ENCODE results near the gene ABCC10.
"Not testable (repeated sequence)": the region's sequence is repeated elsewhere in the genome, so short reads cannot be mapped to it uniquely, and the experiment has no call there.

ABCC10 gene

DNA sequence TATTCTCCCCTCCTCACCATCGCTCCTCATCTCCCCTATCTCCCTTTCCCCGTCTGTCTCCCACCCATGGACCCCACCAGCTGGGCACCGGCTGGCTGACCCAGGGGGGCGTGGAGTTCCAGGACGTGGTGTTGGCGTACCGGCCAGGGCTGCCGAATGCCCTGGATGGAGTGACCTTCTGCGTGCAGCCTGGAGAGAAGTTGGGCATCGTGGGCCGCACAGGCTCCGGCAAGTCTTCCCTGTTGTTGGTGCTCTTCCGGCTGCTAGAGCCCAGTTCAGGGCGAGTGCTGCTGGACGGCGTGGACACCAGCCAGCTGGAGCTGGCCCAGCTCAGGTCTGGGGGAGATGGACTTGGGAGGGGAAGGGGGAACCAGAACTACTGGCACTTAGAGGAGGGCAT, 20.3 kb downstream of the ABCC10 start:
- DNase-seq: no peak

DNA sequence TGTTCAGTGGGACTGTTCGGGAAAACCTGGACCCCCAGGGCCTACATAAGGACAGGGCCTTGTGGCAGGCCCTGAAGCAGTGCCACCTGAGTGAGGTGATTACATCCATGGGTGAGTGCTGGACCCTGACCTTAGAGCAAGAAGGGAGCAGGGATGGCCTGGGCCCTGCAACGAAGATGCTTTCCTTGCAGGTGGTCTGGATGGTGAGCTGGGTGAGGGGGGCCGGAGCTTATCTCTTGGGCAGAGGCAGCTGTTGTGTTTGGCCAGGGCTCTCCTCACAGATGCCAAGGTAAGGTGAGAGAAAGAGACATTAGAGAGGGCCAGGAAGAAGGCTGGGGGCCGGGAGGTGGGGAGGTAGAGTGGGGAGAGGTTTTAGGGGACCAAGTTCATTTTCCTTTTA, 21.6 kb downstream of the ABCC10 start:
- DNase-seq: no peak

DNA sequence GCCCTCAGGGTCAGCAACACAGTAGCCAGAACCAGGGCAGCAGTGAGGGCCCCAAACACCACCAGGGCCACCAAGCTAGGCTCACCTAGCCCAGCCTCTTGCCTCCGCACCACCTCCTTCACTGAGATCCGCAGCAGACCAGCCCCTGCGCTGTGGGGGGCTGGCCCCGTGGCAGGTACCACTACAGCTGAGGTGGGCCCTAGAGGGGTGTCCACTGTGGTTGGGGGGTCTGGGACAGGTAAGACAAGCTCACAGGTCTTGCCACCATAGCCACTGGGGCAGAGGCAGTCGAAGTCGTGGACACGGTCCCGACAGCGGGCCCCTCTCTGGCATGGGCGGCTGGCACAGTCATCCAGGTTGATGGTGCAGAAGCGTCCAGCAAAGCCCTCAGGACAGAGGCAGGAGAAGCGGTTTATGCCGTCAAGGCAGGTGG, 23.4 kb downstream of the ABCC10 start:
- DNase-seq: no peak

DNA sequence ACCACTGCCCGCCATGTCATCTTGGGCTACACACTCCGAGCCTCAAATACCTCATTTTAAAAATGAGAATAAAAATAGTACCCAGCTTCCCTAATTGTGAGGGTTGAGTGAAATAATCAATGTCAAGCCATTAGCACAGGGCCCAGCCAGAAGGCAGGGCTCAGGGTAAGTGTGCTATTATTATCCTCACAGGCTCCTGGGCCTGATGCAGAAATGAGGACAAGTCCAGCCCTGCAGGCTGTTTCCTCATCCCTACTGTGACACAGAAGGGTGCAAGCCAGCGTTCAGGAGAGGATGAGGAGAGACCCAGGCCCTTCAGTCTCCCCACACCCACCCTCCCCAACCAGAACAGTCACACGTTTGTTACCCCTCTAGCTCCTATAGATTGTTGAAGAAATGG, 24.0 kb downstream of the ABCC10 start:
- no peak for DNase-seq

DNA sequence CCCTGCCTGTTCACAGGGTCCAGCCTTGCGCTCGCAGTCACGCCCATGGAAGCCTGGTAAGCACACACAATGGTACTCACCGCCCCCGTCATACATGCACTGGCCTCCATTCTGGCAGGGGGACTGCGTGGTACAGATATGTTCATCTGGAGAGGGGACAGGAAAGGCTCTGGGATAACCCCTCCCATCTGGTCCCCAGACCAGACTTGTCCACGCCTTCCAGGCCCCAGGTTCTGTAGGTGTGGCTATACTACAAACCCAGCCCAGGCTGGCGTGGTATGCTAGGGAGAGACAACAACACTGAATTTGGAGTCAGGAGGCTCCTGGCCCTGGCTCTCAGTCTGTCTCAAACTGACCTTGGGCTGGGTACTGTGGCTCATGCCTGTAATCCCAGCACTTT, 24.6 kb downstream of the ABCC10 start:
- DNase-seq: no peak

DNA sequence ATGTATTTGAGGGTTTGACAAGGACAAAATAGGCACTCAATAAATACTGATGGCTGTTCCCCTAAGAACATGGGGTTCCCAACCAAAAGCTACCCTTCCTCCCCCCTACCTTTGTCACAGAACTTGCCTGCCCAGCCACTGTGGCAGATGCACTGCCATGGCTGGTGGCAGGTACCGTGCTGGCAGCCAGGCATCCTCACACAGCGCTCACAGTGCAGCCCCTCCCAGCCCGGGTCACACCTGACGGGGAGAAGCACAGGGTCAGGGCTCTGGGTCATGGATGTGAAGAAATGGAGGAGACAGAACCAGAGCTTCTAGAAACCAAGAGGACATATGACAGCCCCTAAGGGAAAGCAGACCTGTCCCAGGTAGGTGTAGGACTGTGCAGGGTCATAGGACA, 25.6 kb downstream of the ABCC10 start:
- DNase-seq: no peak

DNA sequence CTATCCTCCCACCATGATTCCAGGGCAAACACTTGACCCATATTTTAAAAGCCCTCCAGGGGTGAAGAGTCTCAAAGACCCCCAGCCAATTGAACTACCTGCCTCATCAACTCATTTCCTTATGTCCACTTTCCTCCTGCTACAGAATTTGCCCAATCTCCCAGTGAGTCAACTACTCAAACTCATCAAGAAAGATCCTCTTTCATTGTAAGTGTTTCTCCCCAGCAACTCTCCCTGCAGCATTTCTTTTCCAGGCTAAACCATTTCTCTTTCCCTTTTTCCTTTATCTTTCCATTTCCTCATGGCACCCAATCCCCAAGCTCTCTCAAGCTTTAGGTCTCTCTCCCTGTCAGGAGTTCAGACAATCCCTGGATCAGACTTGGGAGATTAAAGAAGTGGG, 26.5 kb downstream of the ABCC10 start:
- no peak for DNase-seq

DNA sequence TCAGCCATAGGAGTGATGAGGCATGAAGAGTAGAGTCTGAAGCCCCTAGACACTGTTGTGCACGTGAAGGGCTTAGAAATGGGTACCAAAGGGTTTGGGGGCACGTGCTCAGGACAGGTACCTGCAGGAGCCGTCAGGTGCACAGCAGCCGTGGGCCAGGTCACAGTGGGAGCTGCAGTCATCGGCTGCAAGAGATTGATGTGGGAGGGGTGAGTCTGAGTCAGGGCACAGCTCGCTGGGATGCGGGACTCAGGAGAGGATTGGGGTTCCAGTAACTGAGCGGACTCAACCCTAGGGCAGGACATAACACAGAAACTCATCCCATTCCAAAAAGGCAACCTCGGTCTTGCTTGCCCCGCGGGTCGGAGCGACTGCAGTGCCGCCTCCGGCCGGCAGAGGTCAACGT, 27.0 kb downstream of the ABCC10 start:
- peak in 6 of 14 donors; percentile 13 to 69 (median 63) for DNase-seq

DNA sequence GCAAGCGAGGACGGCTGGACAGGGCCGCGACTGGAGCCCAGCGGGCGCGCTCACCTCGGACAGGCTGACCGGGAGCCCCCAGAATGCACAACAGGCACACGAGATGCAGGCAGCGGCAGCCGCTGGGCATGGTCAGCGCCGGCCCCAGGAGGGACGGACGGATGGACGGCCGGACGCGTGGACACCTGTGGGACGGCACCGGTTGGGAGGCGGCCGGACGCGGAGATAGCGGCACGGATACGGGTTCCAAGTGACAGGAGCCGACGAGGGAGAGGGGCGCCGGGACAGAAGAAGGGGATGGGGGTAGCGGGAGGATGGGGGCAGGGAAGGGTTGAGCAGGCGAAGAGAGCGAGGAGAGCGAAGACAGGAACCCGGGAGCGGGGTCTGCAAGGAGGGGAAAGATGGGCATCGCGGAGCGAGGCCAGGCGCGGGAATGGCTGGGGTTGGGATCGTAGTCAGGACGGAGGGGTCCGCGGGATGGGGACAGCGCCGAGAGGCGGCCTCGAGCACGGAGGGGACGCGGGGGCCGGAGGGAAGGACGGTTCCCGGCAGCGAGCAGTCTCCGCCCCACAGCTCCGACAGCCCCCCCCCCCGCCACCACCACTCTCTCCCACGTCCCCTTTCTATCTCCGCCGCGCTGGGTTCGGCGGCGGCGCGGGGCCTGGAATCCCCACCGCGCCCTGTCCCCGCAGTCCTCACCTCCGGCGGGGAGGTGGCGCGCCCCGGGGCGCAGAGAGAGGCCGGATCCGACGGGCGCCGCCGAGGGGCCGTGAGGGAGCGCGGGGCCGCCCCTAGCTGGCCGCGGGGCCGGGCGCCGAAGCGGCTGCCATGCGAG, 27.6 kb downstream of the ABCC10 start:
- DNase-seq: peak in 9 of 14 donors; percentile 26 to 82 (median 48)

DNA sequence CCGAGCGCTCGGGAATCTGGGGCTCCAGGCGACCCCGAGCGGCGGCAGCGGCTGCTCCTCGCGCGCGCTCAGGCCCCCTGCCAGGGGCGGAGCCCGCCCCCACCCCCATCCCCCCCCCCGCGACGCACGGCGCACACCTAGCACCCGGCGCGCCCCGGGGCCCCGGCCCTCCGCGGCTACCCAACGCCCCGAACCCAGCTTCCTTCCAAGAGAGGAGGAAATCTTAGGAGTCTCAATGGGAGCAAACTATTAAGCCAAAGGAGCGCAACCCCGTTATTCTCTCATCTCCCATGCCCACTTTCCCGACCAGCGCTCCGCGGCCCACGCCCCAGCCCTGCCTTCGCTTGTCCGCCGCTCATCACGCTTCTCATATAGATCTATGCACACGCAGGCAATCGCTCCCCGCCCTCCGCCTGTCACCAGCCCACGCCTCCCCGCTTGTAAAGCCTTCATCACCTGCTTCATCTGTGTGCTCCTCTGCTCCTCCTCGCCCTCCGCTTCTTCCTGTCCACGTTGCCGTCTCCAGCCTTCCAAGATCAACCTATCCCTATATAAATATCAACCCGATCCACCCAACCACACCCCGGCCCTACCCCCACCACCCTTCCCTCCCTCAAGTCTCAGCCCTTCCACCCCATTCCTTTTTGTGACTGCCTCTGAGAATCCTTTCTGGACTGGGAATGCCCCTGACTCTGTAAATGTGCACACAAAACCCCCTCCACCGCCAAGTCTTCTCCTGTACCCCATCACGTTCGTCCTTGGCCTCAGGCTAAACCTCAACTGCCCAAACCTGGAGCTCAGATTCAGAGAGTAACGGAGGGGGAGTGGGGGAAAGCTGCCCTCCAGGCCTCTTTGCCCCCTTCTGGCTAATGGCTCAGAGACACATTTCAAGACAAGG, 28.4 kb downstream of the ABCC10 start, which contains the start of gene DLK2:
DLK2 (minus strand) TSS at position 18 of the 898 bp plus-strand sequence. CDS start 723 bp downstream, outside the sequence.
- peak in 2 of 14 donors; percentile 19 to 55 for DNase-seq

DNA sequence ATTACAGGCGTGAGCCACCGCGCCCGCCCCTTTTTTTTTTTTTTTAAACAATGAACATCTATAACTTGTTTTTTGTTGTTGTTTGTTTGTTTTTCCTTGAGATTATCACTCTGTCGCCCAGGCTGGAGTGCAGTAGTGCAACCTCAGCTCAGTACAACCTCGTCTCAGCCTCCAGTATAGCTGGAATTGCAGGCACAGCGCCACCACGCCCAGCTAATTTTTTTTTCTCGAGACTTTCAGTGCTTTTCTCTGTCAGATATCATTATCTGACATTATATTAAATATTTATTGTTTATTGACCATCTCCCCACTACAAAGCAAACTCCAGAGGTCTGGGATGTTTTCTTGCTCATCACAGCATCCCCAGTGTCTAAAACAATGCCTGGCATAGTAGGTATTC, 30.3 kb downstream of the ABCC10 start:
- no peak for DNase-seq

DNA sequence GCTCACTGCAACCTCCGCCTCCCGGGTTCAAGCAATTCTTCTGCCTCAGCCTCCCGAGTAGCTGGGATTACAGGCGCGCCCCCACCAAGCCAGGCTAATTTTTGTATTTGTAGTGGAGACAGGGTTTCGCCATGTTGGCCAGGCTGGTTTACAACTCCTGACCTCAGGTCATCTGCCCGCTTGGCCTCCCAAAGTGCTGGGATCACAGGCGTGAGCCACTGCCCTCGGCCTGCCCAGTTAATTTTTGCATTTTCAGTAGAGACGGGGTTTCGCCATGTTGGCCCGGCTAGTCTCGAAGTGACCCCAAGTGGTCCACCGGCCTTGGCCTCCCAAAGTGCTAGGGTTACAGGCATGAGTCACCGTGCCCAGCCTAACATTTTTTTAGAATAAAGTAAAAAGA, 30.8 kb downstream of the ABCC10 start:
- not testable (repeated sequence) for DNase-seq

DNA sequence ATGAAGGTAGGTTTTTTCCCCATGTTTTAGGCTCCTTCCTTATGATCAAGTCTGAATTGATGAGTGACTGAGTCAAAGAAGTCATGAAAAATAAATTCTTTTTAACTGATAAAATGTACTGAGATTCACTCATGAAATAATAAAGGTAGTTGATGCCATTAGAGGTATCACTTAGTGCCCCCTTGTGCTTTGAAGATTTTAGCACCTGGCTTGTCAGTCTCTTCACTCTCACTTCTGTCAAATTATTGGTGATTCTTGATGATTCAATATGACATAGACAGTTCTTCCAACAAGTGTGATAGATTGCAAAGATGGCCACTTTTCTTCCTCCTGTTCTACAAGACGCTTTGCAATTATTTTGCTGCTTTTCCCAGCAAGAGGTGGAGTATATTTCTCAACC, 32.2 kb downstream of the ABCC10 start:
- no peak for DNase-seq

DNA sequence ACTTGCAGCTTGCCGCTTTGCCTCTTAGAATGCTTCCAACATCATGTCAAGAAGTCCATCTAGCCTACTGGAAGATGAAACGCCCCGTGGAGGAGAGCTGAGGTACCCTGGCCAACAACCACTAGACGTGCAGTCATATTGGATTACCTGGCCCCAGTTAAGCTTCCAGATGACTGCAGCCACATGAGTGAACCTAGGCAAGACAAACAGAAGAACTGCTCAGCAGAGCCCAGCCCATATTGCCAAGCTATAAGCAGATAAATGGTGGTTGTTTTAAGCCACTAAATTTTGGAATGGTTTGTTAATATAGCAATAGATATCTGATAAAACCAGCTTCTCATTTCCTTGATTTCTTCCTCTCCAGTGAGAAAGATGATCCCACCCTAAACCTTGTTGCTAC, 32.7 kb downstream of the ABCC10 start:
- no peak for DNase-seq

DNA sequence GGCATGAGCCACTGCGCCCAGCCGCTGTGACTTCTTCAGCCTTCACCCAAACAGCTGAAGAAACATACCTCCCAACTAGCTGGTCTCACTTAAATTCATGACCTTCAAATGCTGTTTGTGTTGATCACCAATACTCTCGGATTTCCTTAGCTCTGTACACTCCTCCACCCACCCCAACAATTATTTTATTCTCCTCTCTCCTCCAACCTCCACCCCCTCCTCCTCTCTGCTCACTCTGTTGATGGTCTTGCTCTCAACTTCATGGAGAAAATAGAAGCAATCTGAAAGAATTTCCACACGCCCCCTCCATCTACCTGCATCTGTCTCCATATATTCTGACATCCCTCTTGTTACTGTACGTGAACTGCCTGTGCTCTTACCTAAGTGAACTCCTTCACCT, 34.6 kb downstream of the ABCC10 start:
- DNase-seq: no peak

DNA sequence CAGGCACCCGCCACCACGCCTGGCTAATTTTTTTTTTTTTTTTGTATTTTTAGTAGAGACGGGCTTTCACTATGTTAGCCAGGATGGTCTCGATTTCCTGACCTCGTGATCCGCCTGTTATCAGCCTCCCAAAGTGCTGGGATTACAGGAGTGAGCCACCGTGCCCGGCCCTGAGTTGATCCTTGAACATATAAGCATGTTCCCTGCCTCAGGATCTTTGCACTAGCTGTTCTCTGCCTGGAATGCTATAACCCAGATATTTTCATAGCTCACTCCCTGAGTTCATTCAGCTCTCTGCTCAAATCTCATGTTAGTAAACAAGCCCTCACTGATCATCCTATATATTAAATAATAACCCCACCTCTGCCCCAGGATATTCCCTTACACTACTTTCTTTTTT, 37.0 kb downstream of the ABCC10 start:
- no peak for DNase-seq

DNA sequence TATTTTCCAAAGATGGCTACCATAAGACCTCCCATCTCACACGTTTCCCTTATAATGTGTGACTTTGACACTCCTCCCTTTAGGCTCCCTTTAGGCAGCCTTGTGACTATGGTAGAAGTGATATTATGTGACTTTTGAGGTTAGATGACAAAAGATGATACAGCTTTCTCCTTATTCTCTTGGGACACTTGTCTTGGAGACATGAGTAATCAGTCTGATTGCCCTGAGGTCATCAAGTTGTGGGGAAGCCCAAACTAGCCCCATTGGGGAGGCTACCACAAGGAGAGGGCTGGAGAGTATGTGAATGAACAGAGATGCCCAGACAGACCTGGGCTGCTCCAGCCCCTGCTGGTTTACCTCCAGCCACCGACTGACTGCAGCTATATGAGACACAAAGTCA, 38.6 kb downstream of the ABCC10 start:
- no peak for DNase-seq

DNA sequence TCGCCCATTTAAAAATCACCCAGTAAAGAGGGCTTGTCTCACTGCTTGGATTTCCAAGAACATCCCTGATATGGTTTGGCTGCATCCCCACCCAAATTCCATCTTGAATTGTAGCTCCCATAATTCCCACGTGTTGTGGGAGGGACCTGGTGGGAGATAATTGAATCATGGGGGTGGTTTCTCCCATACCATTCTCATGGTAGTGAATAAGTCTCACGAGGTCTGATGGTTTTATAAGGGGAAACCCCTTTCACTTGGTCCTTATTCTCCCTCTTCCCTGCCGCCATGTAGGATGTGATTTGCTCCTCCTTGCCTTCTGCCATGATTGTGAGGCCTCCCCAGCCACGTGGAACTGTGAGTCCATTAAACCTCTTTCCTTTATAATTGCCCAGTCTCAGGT, 39.9 kb downstream of the ABCC10 start:
- not testable (repeated sequence) for DNase-seq

DNA sequence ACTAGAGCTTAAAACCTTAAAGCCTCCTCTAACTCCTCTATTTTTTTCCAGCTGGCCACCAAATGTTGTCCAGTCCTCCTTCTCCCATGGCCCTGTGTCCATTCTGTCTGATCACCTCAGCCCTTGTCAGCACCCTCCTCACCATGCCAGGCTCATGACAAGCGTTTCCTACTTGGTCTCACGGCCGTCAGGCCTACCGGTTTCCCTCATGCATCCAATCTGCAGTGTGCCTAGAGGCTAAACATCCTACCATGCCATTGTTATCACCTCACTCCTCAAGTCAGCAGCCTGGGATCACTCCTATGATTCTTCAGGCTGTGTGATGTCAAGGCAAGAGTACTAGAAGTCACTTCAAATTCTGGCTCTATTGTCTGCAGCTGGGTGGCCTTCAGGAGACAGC, 40.4 kb downstream of the ABCC10 start:
- no peak for DNase-seq

DNA sequence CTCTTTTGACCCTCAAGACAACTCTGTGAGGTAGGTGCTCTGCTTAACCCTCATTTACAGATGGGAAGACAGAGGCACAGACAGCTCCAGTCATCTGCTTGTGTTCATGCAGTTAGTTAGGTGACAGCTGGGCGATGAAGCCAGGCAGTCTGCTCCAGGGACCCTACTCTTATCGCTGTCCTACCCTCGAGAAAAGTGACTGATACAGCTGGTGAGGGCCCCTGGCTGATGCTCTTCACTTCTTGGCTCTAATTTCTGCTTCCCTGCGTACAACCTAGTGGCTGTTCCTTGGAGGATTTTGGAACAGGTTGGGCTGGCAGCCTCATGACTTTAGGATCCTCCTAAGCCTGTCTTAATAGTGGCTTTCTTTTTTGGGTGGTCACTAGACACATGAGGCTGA, 40.9 kb downstream of the ABCC10 start:
- no peak for DNase-seq

DNA sequence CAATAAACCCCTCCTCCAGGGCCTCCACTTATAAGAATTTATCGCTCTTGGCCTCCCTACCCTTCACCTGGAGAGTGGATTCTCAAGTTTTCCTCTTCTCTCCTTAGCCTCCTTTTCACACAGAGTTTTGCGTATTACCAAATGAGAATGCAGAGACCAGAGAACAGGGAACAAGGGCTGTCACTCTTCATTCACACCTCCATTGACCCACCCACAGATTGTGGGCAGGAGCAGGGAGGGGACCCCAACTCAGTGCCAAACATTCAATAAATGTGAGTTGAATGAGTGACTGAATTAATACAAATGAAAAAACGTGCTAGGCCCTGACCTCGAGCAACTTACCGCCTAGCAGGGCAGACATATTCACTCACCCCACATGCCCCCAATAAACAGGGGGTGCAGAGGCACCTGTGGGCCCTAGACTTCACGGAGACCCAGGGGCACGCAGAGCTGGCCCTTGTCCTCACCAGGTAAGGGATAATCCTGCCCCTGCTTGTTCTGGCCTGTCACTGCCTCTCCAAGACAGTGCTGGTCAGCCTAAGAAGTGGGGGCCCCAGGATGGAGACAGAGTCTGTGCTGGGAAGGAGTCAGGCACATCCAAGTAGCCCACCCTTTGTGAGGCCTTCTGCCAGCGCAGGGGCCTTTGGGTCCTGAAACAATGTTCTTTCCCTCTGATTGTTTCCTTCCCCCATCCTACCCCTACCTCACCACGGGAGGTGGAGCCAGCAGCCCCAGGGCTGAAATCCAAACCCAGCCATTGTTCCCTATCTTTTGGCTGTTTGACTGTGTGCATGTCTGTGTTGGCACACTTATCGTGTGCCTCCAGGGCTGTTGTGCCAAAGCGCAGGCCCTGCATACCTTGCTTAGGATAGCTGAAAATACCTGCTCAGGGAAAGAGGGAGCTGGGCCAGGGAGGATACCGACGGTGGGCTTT, 41.7 kb downstream of the ABCC10 start:
- no peak for DNase-seq

DNA sequence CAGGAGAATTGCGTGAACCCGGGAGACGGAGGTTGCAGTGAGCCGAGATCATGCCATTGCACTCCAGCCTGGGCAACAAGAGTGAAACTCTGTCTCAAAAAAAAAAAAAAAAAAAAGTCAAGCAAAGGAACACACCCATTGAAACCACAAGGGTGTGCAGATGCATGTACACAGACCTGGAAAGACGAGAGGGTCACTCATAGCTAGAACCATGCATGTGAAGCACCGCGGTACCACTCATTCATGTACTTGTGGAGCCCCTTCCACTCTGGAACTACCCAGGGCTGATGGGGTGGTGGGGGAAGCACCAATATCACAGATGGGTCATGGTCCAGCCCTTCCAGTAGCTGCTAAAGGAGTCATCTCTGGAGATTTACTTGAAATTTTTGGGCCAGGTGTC, 42.6 kb downstream of the ABCC10 start:
- DNase-seq: no peak
